IMR-90 (cell line): Measurements from ENCODE around the gene TNFRSF18. TPM values are rescaled to one million over a fixed set of nuclear protein-coding genes. Genes with fewer than 3 reads are reported as not detected.

Source experiments
- ATAC-seq: fragments of 200-7000 bp; cut with Tn5 transposase; 2 replicates; pipeline ENCODE4 v1.9.1; 2020; ENCODE audit warnings: low read depth, mild to moderate bottlenecking, moderate library complexity
- BruUV-seq: library from RNA; stranded (reverse); fragments of 400-500 nt; replicated peaks from 2 replicates; lab custom pipeline; 2021; lab: Mats Ljungman, UMichigan
- CTCF ChIA-PET: fragments of 300-600 bp; formaldehyde crosslinking; extraction: SDS; loops from one replicate; lab custom pipeline; 2021; ENCODE audit warnings: antibody characterized with exemption; lab: Yijun Ruan, JAX
- POLR2A ChIA-PET: fragments of 300-600 bp; sonication (Branson Sonifier 250); formaldehyde crosslinking; loops from one replicate; lab custom pipeline; 2022; ENCODE audit warnings: antibody characterized with exemption; ENCODE audit not compliant: unreplicated experiment; lab: Charles Lee
- DNase-seq: peaks from one replicate; pipeline ENCODE4 v3.0.0; 2013
- H2AFZ ChIP-seq: replicated peaks from 2 replicates; pipeline ENCODE3; 2013; ENCODE audit warnings: low read length, mild to moderate bottlenecking; ENCODE audit not compliant: poor library complexity
- H2AK5ac ChIP-seq: 2 replicates; pipeline ENCODE4 v1.6.1; 2013; ENCODE audit warnings: low read depth, low read length, inconsistent platforms
- H2AK9ac ChIP-seq: replicated peaks from 2 replicates; pipeline ENCODE3; 2013; ENCODE audit warnings: mild to moderate bottlenecking, low read depth, low read length, moderate library complexity; ENCODE audit not compliant: poor library complexity
- H2BK120ac ChIP-seq: 2 replicates; pipeline ENCODE4 v1.6.1; 2013; ENCODE audit warnings: low read depth, low read length, inconsistent platforms
- H2BK15ac ChIP-seq: 3 replicates; pipeline ENCODE4 v1.6.1; 2013; ENCODE audit warnings: low read depth, low read length, inconsistent platforms
- H2BK20ac ChIP-seq: 2 replicates; pipeline ENCODE4 v1.6.1; 2013; ENCODE audit warnings: low read depth, mild to moderate bottlenecking, inconsistent platforms, low read length, moderate library complexity
- H2BK5ac ChIP-seq: 2 replicates; pipeline ENCODE4 v1.6.1; 2013; ENCODE audit warnings: mild to moderate bottlenecking, low read depth, low read length, inconsistent platforms; ENCODE audit not compliant: poor library complexity, severe bottlenecking
- H3K14ac ChIP-seq: replicated peaks from 2 replicates; pipeline ENCODE4 v1.6.1; 2013; ENCODE audit warnings: low read depth, low read length, inconsistent platforms
- H3K18ac ChIP-seq: 2 replicates; pipeline ENCODE4 v1.6.1; 2013; ENCODE audit warnings: low read depth, low read length, control low read depth
- H3K23ac ChIP-seq: 2 replicates; pipeline ENCODE4 v1.6.1; 2013; ENCODE audit warnings: low read depth, low read length, inconsistent platforms
- H3K27ac ChIP-seq: 2 replicates; pipeline ENCODE4 v1.5.1; 2013; ENCODE audit warnings: mild to moderate bottlenecking, control low read depth, low read length; ENCODE audit not compliant: insufficient read depth
- H3K27me3 ChIP-seq: 2 replicates; pipeline ENCODE4 v1.6.1; 2013; ENCODE audit warnings: low read length; ENCODE audit not compliant: control insufficient read depth, insufficient read depth
- H3K36me3 ChIP-seq: 2 replicates; pipeline ENCODE4 v1.6.1; 2013; ENCODE audit warnings: low read length, mixed read lengths; ENCODE audit not compliant: control insufficient read depth, insufficient read depth
- H3K4ac ChIP-seq: 2 replicates; pipeline ENCODE4 v1.6.1; 2013; ENCODE audit warnings: low read depth, low read length, inconsistent platforms
- H3K4me1 ChIP-seq: 2 replicates; pipeline ENCODE4 v1.6.1; 2013; ENCODE audit warnings: low read length, mixed read lengths; ENCODE audit not compliant: control insufficient read depth, insufficient read depth
- H3K4me2 ChIP-seq: 2 replicates; pipeline ENCODE4 v1.6.1; 2013; ENCODE audit warnings: low read depth, mild to moderate bottlenecking, control low read depth, low read length, moderate library complexity
- H3K4me3 ChIP-seq: 2 replicates; pipeline ENCODE4 v1.5.1; 2013; ENCODE audit warnings: low read depth, mild to moderate bottlenecking, control low read depth, low read length, moderate library complexity; ENCODE audit not compliant: insufficient read depth
- H3K56ac ChIP-seq: 2 replicates; pipeline ENCODE4 v1.6.1; 2013; ENCODE audit warnings: low read length, inconsistent platforms; ENCODE audit not compliant: insufficient read depth; ENCODE audit errors: extremely low read depth
- H3K79me1 ChIP-seq, 2 experiments: 2 replicates each; pipeline ENCODE4 v1.6.1; 2013; ENCODE audit warnings: low read length in 2 of 2, inconsistent platforms in 1 of 2, low read depth in 1 of 2
- H3K9ac ChIP-seq: 2 replicates; pipeline ENCODE4 v1.6.1; 2013; ENCODE audit warnings: low read depth, low read length, control low read depth
- H3K9me1 ChIP-seq: 2 replicates; pipeline ENCODE4 v1.6.1; 2013; ENCODE audit warnings: low read length, inconsistent platforms; ENCODE audit not compliant: insufficient read depth
- H3K9me3 ChIP-seq: 2 replicates; pipeline ENCODE4 v1.6.1; 2013; ENCODE audit warnings: low read length; ENCODE audit not compliant: control insufficient read depth, insufficient read depth
- H4K20me1 ChIP-seq: 2 replicates; pipeline ENCODE4 v1.6.1; 2013; ENCODE audit warnings: low read length, inconsistent platforms; ENCODE audit not compliant: insufficient read depth
- H4K5ac ChIP-seq: 2 replicates; pipeline ENCODE4 v1.6.1; 2013; ENCODE audit warnings: mild to moderate bottlenecking, low read depth, low read length, control low read depth
- H4K8ac ChIP-seq, 2 experiments: 2 replicates each; pipeline ENCODE4 v1.6.1; 2013; ENCODE audit warnings: low read depth in 2 of 2, low read length in 2 of 2, control low read depth in 1 of 2, inconsistent platforms in 1 of 2
- H4K91ac ChIP-seq: 2 replicates; pipeline ENCODE4 v1.6.1; 2013; ENCODE audit warnings: low read depth, low read length, inconsistent platforms; ENCODE audit not compliant: insufficient read depth
- BHLHE40 ChIP-seq: fragments of 150-350 bp; IDR thresholded peaks from 2 replicates; pipeline ENCODE4 v1.6.1; 2016; ENCODE audit warnings: mild to moderate bottlenecking, low read depth, low read length
- CEBPB ChIP-seq: IDR thresholded peaks from 2 replicates; pipeline ENCODE4 v1.6.1; 2012; ENCODE audit warnings: low read depth, low read length, improper control_type of control experiment
- CHD1 ChIP-seq: IDR thresholded peaks from 2 replicates; pipeline ENCODE4 v1.6.1; 2012; ENCODE audit warnings: low read depth, low read length, improper control_type of control experiment
- ELK1 ChIP-seq: fragments of 150-350 bp; IDR thresholded peaks from 2 replicates; pipeline ENCODE4 v1.6.1; 2016; ENCODE audit warnings: low read depth, mild to moderate bottlenecking, low read length, moderate library complexity, borderline replicate concordance
- FOS ChIP-seq: fragments of 150-350 bp; IDR thresholded peaks from 2 replicates; pipeline ENCODE4 v1.6.1; 2016; ENCODE audit warnings: low read depth, low read length
- MAFK ChIP-seq: IDR thresholded peaks from 2 replicates; pipeline ENCODE4 v1.6.1; 2012; ENCODE audit warnings: low read depth, low read length, improper control_type of control experiment
- MAZ ChIP-seq: IDR thresholded peaks from 2 replicates; pipeline ENCODE4 v1.6.1; 2012; ENCODE audit warnings: low read depth, mild to moderate bottlenecking, low read length, improper control_type of control experiment, moderate library complexity, borderline replicate concordance
- MXI1 ChIP-seq: IDR thresholded peaks from 2 replicates; pipeline ENCODE4 v1.6.1; 2012; ENCODE audit warnings: low read depth, mild to moderate bottlenecking, low read length, moderate library complexity, borderline replicate concordance
- NFE2L2 ChIP-seq: fragments of 150-350 bp; IDR thresholded peaks from 2 replicates; pipeline ENCODE4 v1.6.1; 2016; ENCODE audit warnings: low read depth, mild to moderate bottlenecking, low read length
- POLR2A ChIP-seq: IDR thresholded peaks from 2 replicates; pipeline ENCODE4 v1.6.1; 2012; ENCODE audit warnings: mild to moderate bottlenecking, low read depth, low read length
- RAD21 ChIP-seq: IDR thresholded peaks from 2 replicates; pipeline ENCODE4 v1.6.1; 2012; ENCODE audit warnings: low read length, improper control_type of control experiment
- RCOR1 ChIP-seq: IDR thresholded peaks from 2 replicates; pipeline ENCODE4 v1.6.1; 2012; ENCODE audit warnings: mild to moderate bottlenecking, low read length, improper control_type of control experiment; ENCODE audit not compliant: insufficient replicate concordance
- RFX5 ChIP-seq: IDR thresholded peaks from 2 replicates; pipeline ENCODE4 v1.8.0; 2012; ENCODE audit warnings: low read depth, mild to moderate bottlenecking, low read length, moderate library complexity
- SMC3 ChIP-seq: fragments of 150-350 bp; IDR thresholded peaks from 2 replicates; pipeline ENCODE4 v1.6.1; 2016; ENCODE audit warnings: low read depth, mild to moderate bottlenecking, antibody characterized with exemption, low read length, moderate library complexity
- USF2 ChIP-seq: fragments of 150-350 bp; IDR thresholded peaks from 2 replicates; pipeline ENCODE4 v1.6.1; 2017; ENCODE audit warnings: mild to moderate bottlenecking, antibody characterized with exemption, low read length, low read depth
- WGBS, 2 experiments: methylation state at CpG; one replicate each; pipeline versions ENCODE4 v1.1.5 to v1.1.7; 2013; ENCODE audit warnings: missing lambda C conversion rate in 2 of 2; ENCODE audit not compliant: insufficient read length in 1 of 2; ENCODE audit errors: extremely low coverage in 2 of 2; 5-methylcytosine and 5-hydroxymethylcytosine counted together
- dilution Hi-C: fragments of 300-500 bp; cut with HindIII; formaldehyde crosslinking; loops from one replicate; pipeline ENCODE4 v1.14.3; 2018; ENCODE audit warnings: low sequenced_read_pairs; ENCODE audit not compliant: unreplicated experiment
- in situ Hi-C: fragments of 300-500 bp; cut with MboI; formaldehyde crosslinking; loops from 3 replicates; pipeline ENCODE4 v1.14.3; 2019; ENCODE audit warnings: low sequenced_read_pairs, inconsistent platforms, mixed read lengths
- intact Hi-C: fragments of 100-400 bp; cut with micrococcal nuclease; formaldehyde crosslinking; loops from 2 replicates; pipeline ENCODE4 v1.10.0; 2022
- polyA plus RNA-seq, 3 experiments: library from polyadenylated mRNA; depleted of rRNA; stranded (reverse); fragments of >200 nt; gene quantifications; 2 replicates each; pipeline ENCODE4 v1.2.3, GENCODE V29; 2012; ENCODE audit warnings: low replicate concordance in 1 of 3
- total RNA-seq: library from RNA; depleted of rRNA; stranded (reverse); fragments of >200 nt; gene quantifications from 2 replicates; pipeline ENCODE4 v1.2.3, GENCODE V29; 2012
- TF ChIP-seq, protein P1 (sequence below): conservative IDR thresholded peaks from 2 replicates; pipeline ENCODE4 v1.5.1; 2012; ENCODE audit warnings: mild to moderate bottlenecking, low read depth, low read length, improper control_type of control experiment

Gene TNFRSF18
- total and polyA plus RNA-seq, 2 of the 4 experiments (the other 2 are of a cell fraction), result 0.18 to 1.0 TPM

- POLR2A ChIA-PET, result no interaction called here
- Histone ChIP-seq H3K4me1 (peaks cover 20% of the 10 kb centered on the region), H2BK15ac (no peak overlapping the region), H3K56ac (no peak overlapping the region), H3K4me2 (no peak overlapping the region), H3K18ac (no peak overlapping the region), H3K79me1 (no peaks in the 10 kb centered on the region), H2AK9ac (no peak overlapping the region), H3K27me3 (no peaks in the 10 kb centered on the region), H3K23ac (no peak overlapping the region), H3K4me3 (no peak overlapping the region), H3K9me3 (no peaks in the 10 kb centered on the region), H3K9me1 (no peaks in the 10 kb centered on the region), H2AFZ (no peak overlapping the region), H3K9ac (no peak overlapping the region), H2BK20ac (no peak overlapping the region), H4K91ac (no peak overlapping the region), H3K14ac (no peak overlapping the region), H2AK5ac (no peak overlapping the region), H4K5ac (no peak overlapping the region), H2BK5ac (no peak overlapping the region), H3K36me3 (peaks cover 2% of the 10 kb centered on the region; the same call in 1 of the 2 replicates), H4K8ac (no peak overlapping the region), H3K4ac (no peak overlapping the region), H2BK120ac (no peak overlapping the region), H3K27ac (no peak overlapping the region), H4K20me1 (no peaks in the 10 kb centered on the region)
- no peak for ATAC-seq
- in situ Hi-C loops, result no loop called here
- dilution Hi-C loops, result no loop called here
- WGBS, 2 experiments, result 96% methylated on average over 16 of the region's 26 CpGs; no CpG with 5 or more reads in 1 of the 2 experiments
- intact Hi-C loops, result no loop called here
- BruUV-seq, result no TSS peak
- CTCF ChIA-PET, result no interaction called here
- no peak for DNase-seq
- TF ChIP-seq SMC3 (no peak), CHD1 (no peak), NFE2L2 (no peak), BHLHE40 (no peak), POLR2A (no peak), RAD21 (no peak), RCOR1 (no peak), MAFK (no peak), CEBPB (no peak), USF2 (no peak), RFX5 (no peak), MAZ (no peak), MXI1 (no peak), ELK1 (no peak), FOS (no peak)
- TF ChIP-seq, protein P1, sequence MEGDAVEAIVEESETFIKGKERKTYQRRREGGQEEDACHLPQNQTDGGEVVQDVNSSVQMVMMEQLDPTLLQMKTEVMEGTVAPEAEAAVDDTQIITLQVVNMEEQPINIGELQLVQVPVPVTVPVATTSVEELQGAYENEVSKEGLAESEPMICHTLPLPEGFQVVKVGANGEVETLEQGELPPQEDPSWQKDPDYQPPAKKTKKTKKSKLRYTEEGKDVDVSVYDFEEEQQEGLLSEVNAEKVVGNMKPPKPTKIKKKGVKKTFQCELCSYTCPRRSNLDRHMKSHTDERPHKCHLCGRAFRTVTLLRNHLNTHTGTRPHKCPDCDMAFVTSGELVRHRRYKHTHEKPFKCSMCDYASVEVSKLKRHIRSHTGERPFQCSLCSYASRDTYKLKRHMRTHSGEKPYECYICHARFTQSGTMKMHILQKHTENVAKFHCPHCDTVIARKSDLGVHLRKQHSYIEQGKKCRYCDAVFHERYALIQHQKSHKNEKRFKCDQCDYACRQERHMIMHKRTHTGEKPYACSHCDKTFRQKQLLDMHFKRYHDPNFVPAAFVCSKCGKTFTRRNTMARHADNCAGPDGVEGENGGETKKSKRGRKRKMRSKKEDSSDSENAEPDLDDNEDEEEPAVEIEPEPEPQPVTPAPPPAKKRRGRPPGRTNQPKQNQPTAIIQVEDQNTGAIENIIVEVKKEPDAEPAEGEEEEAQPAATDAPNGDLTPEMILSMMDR, result no peak
Measured at GRCh38 chr1:1241588-1242219, 35.3 kb upstream of the TNFRSF18 start.
